OCI-LY1 (cell line): ENCODE measurements around the gene INTS3.
A peak's percentile ranks its signal among the peaks of the same experiment; 100 is the strongest.

Experiments used
- H2AFZ ChIP-seq: fragments of 200-600 bp; sonication (generic), shearing (Covaris generic); 2 replicates; pipeline ENCODE4 v1.6.0; 2014; ENCODE audit warnings: antibody characterized with exemption, mild to moderate bottlenecking, low read length
- H3F3A ChIP-seq: fragments of 200-600 bp; sonication (generic), shearing (Covaris generic); 2 replicates; pipeline ENCODE4 v1.6.0; 2014; ENCODE audit warnings: mild to moderate bottlenecking, antibody characterized with exemption, low read length, moderate library complexity; ENCODE audit not compliant: insufficient read depth
- H3K27ac ChIP-seq: fragments of 200-600 bp; sonication (generic); 2 replicates; pipeline ENCODE4 v1.5.1; 2014; ENCODE audit warnings: low read length, mixed run types, mild to moderate bottlenecking, low read depth; ENCODE audit not compliant: poor library complexity, severe bottlenecking
- H3K27me3 ChIP-seq: fragments of 200-600 bp; sonication (generic); 2 replicates; pipeline ENCODE4 v1.6.0; 2014; ENCODE audit warnings: antibody characterized with exemption, mild to moderate bottlenecking, low read length, moderate library complexity; ENCODE audit not compliant: insufficient read depth
- H3K36me3 ChIP-seq: fragments of 200-600 bp; sonication (generic); 2 replicates; pipeline ENCODE4 v1.6.1; 2014; ENCODE audit warnings: mild to moderate bottlenecking, antibody characterized with exemption, low read length, moderate library complexity, mixed read lengths; ENCODE audit not compliant: insufficient read depth
- H3K4me1 ChIP-seq: fragments of 200-600 bp; sonication (generic); 2 replicates; pipeline ENCODE4 v1.5.1; 2014; ENCODE audit warnings: mild to moderate bottlenecking, low read length, moderate library complexity; ENCODE audit not compliant: insufficient read depth, severe bottlenecking
- H3K4me2 ChIP-seq: fragments of 200-600 bp; sonication (generic), shearing (Covaris generic); 2 replicates; pipeline ENCODE4 v1.6.1; 2014; ENCODE audit warnings: low read length
- H3K4me3 ChIP-seq: fragments of 200-600 bp; sonication (generic); 2 replicates; pipeline ENCODE4 v1.5.1; 2014; ENCODE audit warnings: low read length, low read depth, mild to moderate bottlenecking, mixed read lengths; ENCODE audit not compliant: poor library complexity, severe bottlenecking
- H3K79me2 ChIP-seq: fragments of 200-600 bp; shearing (Covaris generic); 2 replicates; pipeline ENCODE4 v1.6.1; 2016; ENCODE audit warnings: mixed run types, low read length, mixed read lengths; ENCODE audit not compliant: insufficient read depth
- H3K9ac ChIP-seq: fragments of 200-600 bp; sonication (generic), shearing (Covaris generic); 2 replicates; pipeline ENCODE4 v1.6.1; 2014; ENCODE audit warnings: mild to moderate bottlenecking, low read length, mixed read lengths
- H3K9me2 ChIP-seq: fragments of 200-600 bp; sonication (generic), shearing (Covaris generic); 2 replicates; pipeline ENCODE4 v1.6.1; 2014; ENCODE audit warnings: low read depth, mild to moderate bottlenecking, low read length, mixed read lengths
- H3K9me3 ChIP-seq: fragments of 200-600 bp; shearing (Covaris generic); 2 replicates; pipeline ENCODE4 v1.6.1; 2014; ENCODE audit warnings: low read length, mixed read lengths
- H4K20me1 ChIP-seq: fragments of 200-600 bp; sonication (generic), shearing (Covaris generic); 2 replicates; pipeline ENCODE4 v1.6.0; 2016; ENCODE audit warnings: mild to moderate bottlenecking, low read length; ENCODE audit not compliant: insufficient read depth
- CTCF ChIP-seq: fragments of 200-600 bp; sonication (generic), shearing (Covaris generic); IDR thresholded peaks from 2 replicates; pipeline ENCODE4 v1.5.1; 2017; ENCODE audit warnings: mild to moderate bottlenecking, antibody characterized with exemption, low read length, moderate library complexity, mixed read lengths
- EZH2 ChIP-seq: fragments of 200-600 bp; sonication (generic), shearing (Covaris generic); IDR thresholded peaks from 2 replicates; pipeline ENCODE4 v1.8.0; 2017; ENCODE audit warnings: borderline replicate concordance, mixed run types, mild to moderate bottlenecking, antibody characterized with exemption, low read length, moderate library complexity, mixed read lengths

INTS3 gene

DNA sequence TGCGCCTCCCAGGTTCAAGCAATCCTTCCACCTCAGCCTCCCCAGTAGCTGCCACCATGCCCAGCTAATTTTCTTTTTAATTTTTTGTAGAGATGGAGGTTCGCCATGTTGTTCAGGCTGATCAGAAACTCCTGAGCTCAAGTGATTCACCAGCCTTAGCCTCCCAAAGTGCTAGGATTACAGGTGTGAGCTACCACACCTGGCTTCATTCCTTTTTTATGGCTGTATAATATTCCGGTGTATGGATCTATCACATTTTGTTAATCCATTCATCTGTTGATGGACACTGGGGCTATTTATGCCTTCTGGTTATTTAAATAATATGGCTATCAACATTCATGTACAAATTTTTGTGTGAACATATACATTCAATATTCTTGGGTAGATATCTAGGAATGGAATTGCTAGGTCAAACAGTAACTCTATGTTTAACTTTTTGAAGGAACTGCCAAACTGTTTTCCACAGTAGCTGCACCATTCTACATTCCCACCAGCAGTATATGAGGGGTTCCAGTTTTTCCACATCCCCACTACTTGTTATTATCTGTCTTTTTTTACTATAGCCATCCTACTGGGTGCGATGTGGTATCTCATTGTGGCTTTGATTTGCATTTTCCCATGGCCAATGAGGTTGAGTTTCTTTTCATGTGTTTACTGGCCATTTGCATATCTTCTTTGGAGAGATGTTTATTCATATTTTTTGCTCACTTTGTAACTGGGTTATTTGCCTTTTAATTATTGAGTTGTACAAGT, 58.4 kb downstream of the INTS3 start:
- Histone ChIP-seq H3K36me3 (no peaks in the 10 kb centered on the region), H3K9me2 (no peaks in the 10 kb centered on the region), H3K9me3 (0 out of 2 replicates have a peak, but pooled peaks cover 6% of the 10 kb centered on the region), H3K4me3 (no peak overlapping the region), H3K4me2 (no peak overlapping the region), H3F3A (no peaks in the 10 kb centered on the region), H3K27me3 (no peaks in the 10 kb centered on the region), H2AFZ (no peak overlapping the region), H3K79me2 (no peaks in the 10 kb centered on the region), H3K27ac (no peak overlapping the region), H3K9ac (no peak overlapping the region), H3K4me1 (peaks cover 24% of the 10 kb centered on the region), H4K20me1 (no peaks in the 10 kb centered on the region)
- TF ChIP-seq CTCF: no peak

DNA sequence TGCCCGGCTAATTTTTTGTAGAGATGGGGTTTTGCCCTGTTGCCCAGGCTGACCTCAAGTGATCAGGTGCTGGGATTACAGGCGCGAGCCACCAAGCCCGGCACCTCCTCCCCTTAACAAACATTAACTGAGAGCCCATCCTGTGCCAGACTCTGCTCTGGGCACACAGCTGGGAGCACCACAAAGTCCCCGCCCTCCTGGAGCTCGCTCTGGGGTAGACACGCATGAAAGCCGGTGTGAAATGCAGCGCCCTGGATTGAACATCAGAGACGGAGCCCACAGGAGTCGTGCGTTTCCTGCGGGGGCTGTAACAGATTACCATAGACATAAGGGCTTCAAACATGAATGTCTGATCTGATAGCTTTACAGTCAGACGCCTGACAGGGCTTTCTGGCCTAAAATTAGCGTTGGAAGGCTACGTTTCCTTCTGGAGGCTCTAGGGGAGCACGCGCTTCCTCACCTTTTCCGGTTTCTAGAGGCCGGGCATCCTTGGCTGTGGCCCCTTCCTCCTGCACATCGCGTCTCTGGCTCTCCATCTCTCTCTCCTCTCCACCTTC, 61.7 kb downstream of the INTS3 start:
- no peaks in the 10 kb centered on the region for H3F3A ChIP-seq
- H3K36me3 ChIP-seq: no peaks in the 10 kb centered on the region
- no peaks in the 10 kb centered on the region for H3K9me2 ChIP-seq
- H3K9ac ChIP-seq: no peak overlapping the region
- TF ChIP-seq EZH2 (no peak), CTCF (no peak)
- no peak overlapping the region for H3K27ac ChIP-seq
- peaks cover 22% of the 10 kb centered on the region for H3K4me1 ChIP-seq
- no peaks in the 10 kb centered on the region for H3K79me2 ChIP-seq
- no peak overlapping the region for H3K4me2 ChIP-seq
- H3K4me3 ChIP-seq: no peak overlapping the region
- H3K9me3 ChIP-seq: 0 out of 2 replicates have a peak, but pooled peaks cover 6% of the 10 kb centered on the region
- H2AFZ ChIP-seq: no peak overlapping the region
- no peaks in the 10 kb centered on the region for H4K20me1 ChIP-seq
- H3K27me3 ChIP-seq: no peaks in the 10 kb centered on the region

GRCh38 chr1:153790313-153790965, 62.6 kb downstream of the INTS3 start:
- Histone ChIP-seq H2AFZ (no peak overlapping the region), H3K36me3 (no peaks in the 10 kb centered on the region), H3F3A (no peaks in the 10 kb centered on the region), H3K9me2 (no peaks in the 10 kb centered on the region), H3K9ac (no peak overlapping the region), H3K27me3 (no peaks in the 10 kb centered on the region), H3K27ac (no peak overlapping the region), H3K79me2 (no peaks in the 10 kb centered on the region), H3K4me3 (no peak overlapping the region), H3K4me1 (peaks cover 22% of the 10 kb centered on the region), H4K20me1 (no peaks in the 10 kb centered on the region), H3K9me3 (0 out of 2 replicates have a peak, but pooled peaks cover 6% of the 10 kb centered on the region), H3K4me2 (peak overlapping the region; percentile 4)
- no peak for TF ChIP-seq EZH2
- no peak for TF ChIP-seq CTCF
